ENCODE data around the gene KRT12. TPM values are rescaled to one million over a fixed set of nuclear protein-coding genes. Genes with fewer than 3 reads are reported as not detected.

Gene KRT12
- total RNA-seq, 1 experiment from 2014 or later, result 2.7 TPM

DNA sequence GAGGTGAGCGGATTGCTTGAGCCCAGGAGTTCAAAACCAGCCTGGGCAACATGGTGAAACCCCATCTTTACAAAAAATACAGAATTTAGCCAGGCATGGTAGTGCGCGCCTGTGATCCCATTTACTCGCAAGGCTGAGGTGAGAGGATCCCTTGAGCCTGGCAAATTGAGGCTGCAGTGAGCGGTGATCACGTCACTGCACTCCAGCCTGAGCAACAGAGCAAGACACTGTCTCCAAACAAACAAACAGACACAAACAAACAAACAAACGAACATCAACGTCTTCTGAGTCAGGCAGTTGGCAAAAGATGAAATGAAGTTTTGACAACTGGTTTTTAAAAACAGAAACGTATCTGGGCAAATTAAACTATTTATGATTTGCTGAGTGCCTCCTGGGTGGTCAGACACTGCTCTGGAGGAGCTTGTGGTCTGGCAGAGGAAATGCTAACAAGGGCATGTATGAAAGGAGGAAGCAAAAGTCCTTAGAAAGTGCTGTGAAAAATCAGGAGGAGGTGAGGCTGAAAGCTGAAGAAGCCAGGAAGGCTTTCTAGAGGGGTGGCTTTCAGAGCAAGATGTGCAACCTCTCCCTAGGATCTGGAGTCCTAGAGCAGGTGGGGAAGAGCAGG, 28.2 kb upstream of the KRT12 start:
- Mint-ChIP-seq H3K27ac (ENCODE audit: unreplicated experiment) (peak overlapping the region; percentile 1), H3K9me3 (ENCODE audit: low read depth, unreplicated experiment) (no peaks in the 10 kb centered on the region), H3K36me3 (ENCODE audit: insufficient read depth, unreplicated experiment) (no peaks in the 10 kb centered on the region), H3K4me3 (ENCODE audit: low read depth, unreplicated experiment) (no peak overlapping the region), H3K27me3 (ENCODE audit: unreplicated experiment) (no peaks in the 10 kb centered on the region), H3K4me1 (ENCODE audit: low read depth, unreplicated experiment) (peaks cover 26% of the 10 kb centered on the region)
- DNase-seq, result no peak
- BruUV-seq (replicated peaks), result no TSS peak
- CTCF ChIA-PET, result no interaction called here
- intact Hi-C loops (cut with micrococcal nuclease; ENCODE audit: unreplicated experiment), result no loop called here
- TF ChIP-seq, protein P1, sequence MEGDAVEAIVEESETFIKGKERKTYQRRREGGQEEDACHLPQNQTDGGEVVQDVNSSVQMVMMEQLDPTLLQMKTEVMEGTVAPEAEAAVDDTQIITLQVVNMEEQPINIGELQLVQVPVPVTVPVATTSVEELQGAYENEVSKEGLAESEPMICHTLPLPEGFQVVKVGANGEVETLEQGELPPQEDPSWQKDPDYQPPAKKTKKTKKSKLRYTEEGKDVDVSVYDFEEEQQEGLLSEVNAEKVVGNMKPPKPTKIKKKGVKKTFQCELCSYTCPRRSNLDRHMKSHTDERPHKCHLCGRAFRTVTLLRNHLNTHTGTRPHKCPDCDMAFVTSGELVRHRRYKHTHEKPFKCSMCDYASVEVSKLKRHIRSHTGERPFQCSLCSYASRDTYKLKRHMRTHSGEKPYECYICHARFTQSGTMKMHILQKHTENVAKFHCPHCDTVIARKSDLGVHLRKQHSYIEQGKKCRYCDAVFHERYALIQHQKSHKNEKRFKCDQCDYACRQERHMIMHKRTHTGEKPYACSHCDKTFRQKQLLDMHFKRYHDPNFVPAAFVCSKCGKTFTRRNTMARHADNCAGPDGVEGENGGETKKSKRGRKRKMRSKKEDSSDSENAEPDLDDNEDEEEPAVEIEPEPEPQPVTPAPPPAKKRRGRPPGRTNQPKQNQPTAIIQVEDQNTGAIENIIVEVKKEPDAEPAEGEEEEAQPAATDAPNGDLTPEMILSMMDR (IDR thresholded peaks at IDR 0.05; ENCODE audit: unreplicated experiment), result no peak

DNA sequence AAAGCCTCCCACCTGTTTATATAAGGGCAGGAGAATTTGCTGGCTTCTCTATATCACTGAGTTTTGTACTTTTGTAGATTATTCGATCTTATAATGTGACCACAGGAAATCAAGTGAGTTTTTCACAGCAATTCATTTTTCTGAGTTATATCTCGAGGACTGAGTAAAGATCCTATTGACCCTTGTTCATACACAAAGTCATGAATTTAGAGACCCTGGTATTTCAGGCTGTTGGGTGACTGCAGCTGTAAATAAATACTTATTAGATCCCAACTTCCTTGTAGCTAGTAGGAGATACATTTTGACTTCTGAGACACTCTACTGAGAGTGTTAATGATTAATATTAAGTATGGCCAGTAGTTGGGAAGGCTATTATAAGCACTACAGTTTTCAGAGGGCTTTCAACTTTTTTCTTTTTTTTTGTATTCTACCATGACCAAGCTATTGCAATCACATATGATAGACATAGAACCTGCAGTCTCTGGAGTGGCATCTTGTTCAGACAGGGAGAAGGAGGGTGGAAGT, 21.2 kb upstream of the KRT12 start:
- no peak for DNase-seq
- BruUV-seq (replicated peaks), result no TSS peak

DNA sequence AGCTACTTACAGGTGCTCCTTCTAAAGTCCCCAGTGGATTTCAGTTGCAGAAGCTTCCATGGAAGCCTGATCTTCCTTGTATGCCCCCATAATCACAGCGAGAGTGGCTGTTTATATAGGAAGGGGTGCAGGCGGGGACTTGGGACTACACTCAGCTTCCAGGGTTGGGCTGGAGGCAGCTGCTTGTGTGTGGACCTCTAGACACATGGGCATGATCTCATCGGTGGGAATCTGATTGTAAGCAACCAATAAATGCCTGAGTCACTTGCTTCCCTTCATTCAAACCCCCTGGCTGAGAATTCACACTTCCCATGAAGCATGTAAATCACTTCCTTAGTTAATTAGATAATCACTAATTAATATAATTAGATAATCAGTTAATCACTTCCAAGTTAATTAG, 19.1 kb upstream of the KRT12 start:
- no peak for DNase-seq
- TF ChIP-seq, protein P1 (IDR thresholded peaks at IDR 0.05; ENCODE audit: unreplicated experiment), result no peak
- Mint-ChIP-seq H3K4me1 (ENCODE audit: low read depth, unreplicated experiment) (peaks cover 24% of the 10 kb centered on the region), H3K27ac (ENCODE audit: unreplicated experiment) (no peak overlapping the region), H3K9me3 (ENCODE audit: low read depth, unreplicated experiment) (no peaks in the 10 kb centered on the region), H3K36me3 (ENCODE audit: insufficient read depth, unreplicated experiment) (no peaks in the 10 kb centered on the region), H3K4me3 (ENCODE audit: low read depth, unreplicated experiment) (no peak overlapping the region), H3K27me3 (ENCODE audit: unreplicated experiment) (no peaks in the 10 kb centered on the region)
- intact Hi-C loops (cut with micrococcal nuclease; ENCODE audit: unreplicated experiment), result no loop called here
- no TSS peak for BruUV-seq (replicated peaks)
- CTCF ChIA-PET, result interaction anchor here (0.5 to 2.1 kb wide), 5 partner anchors 14 to 611 kb away, joined by 5 to 6 read pairs (median 5); partner anchors contain the start of gene KRT12

More for the DNA sequence above, 21.2 kb upstream of the KRT12 start:
- H3K27ac Mint-ChIP-seq (ENCODE audit: unreplicated experiment), result peak overlapping the region; percentile 4
- TF ChIP-seq, protein P1 (IDR thresholded peaks at IDR 0.05; ENCODE audit: unreplicated experiment), result no peak
- no peaks in the 10 kb centered on the region for H3K9me3 Mint-ChIP-seq (ENCODE audit: low read depth, unreplicated experiment)
- CTCF ChIA-PET, result interaction anchor here (0.6 to 2.2 kb wide), 13 partner anchors 10 to 822 kb away, joined by 3 to 12 read pairs (median 4); no protein-coding TSS in a partner anchor
- H3K4me1 Mint-ChIP-seq (ENCODE audit: low read depth, unreplicated experiment), result peaks cover 17% of the 10 kb centered on the region
- no peaks in the 10 kb centered on the region for H3K36me3 Mint-ChIP-seq (ENCODE audit: insufficient read depth, unreplicated experiment)
- no peaks in the 10 kb centered on the region for H3K27me3 Mint-ChIP-seq (ENCODE audit: unreplicated experiment)
- no peak overlapping the region for H3K4me3 Mint-ChIP-seq (ENCODE audit: low read depth, unreplicated experiment)
- intact Hi-C loops (cut with micrococcal nuclease; ENCODE audit: unreplicated experiment), result no loop called here

DNA sequence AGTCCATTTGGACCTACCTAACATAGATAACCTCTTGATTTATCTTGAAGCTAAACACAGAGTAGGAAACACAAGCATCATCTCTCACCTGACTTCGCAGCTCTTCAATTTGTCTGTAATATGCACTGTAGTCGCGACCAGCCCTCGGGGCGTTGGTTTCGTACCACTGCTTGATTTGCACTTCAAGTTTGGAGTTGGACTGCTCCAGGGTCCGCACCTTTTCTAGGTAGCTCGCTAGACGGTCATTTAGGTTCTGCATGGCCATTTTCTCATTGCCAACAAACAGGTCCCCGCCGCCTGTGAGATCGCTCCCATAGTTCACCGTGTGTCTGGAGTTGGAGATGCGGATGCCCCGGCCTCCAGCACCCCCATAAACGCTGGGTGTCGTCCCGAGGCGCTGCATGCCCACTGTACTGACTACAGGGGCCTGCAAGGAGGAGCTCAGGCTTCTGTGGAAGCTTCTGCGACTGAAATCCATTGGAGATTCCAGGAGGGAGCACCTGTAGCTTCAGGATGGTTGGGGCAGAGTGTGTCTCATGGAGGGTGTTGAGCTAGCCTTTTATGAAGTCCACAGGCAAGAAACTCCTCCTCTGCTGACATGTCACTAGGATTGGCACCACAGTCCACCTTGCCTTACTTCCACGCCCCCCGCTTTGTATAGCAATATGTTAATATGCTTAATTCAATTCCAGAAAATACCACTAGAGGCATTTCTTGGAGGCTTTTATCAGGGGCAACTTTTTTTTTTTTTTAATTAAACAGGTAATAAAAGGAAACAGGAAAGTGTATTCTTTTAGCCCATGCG, 17.9 kb upstream of the KRT12 start, which contains the start of gene KRT20:
Gene KRT20 (minus strand): TSS at position 535 of the 805 bp plus-strand sequence. CDS start 57 bp downstream, at position 478.
- intact Hi-C loops (cut with micrococcal nuclease; ENCODE audit: unreplicated experiment), result no loop called here
- CTCF ChIA-PET, result interaction anchor here (0.5 to 1.4 kb wide), 7 partner anchors 10 to 585 kb away, joined by 3 to 5 read pairs (median 3); no protein-coding TSS in a partner anchor

More for the DNA sequence above, 17.9 kb upstream of the KRT12 start, which contains the start of gene KRT20:
- TF ChIP-seq, protein P1 (IDR thresholded peaks at IDR 0.05; ENCODE audit: unreplicated experiment), result peak; percentile 53
- Mint-ChIP-seq H3K9me3 (ENCODE audit: low read depth, unreplicated experiment) (no peaks in the 10 kb centered on the region), H3K4me3 (ENCODE audit: low read depth, unreplicated experiment) (no peak within 1 kb of the TSS), H3K27me3 (ENCODE audit: unreplicated experiment) (no peaks in the 10 kb centered on the region), H3K27ac (ENCODE audit: unreplicated experiment) (no peak within 1 kb of the TSS), H3K4me1 (ENCODE audit: low read depth, unreplicated experiment) (peaks cover 24% of the 10 kb centered on the region), H3K36me3 (ENCODE audit: insufficient read depth, unreplicated experiment) (no peaks in the 10 kb centered on the region)
- DNase-seq, result no peak
- no TSS peak for BruUV-seq (replicated peaks)

All from Calu3 (cell line).